Activated CD8-positive, alpha-beta memory T cell treated with anti-CD3 and anti-CD28 coated beads, Interleukin-2, amount 50 U/mL, for 1 hour (primary cell): Measurements from ENCODE around the gene RGS3.

Experiments
- DNase-seq: peaks from one replicate; pipeline ENCODE4 v3.0.0-alpha.2; 2020; ENCODE audit errors: extremely low read depth

RGS3 gene

DNA sequence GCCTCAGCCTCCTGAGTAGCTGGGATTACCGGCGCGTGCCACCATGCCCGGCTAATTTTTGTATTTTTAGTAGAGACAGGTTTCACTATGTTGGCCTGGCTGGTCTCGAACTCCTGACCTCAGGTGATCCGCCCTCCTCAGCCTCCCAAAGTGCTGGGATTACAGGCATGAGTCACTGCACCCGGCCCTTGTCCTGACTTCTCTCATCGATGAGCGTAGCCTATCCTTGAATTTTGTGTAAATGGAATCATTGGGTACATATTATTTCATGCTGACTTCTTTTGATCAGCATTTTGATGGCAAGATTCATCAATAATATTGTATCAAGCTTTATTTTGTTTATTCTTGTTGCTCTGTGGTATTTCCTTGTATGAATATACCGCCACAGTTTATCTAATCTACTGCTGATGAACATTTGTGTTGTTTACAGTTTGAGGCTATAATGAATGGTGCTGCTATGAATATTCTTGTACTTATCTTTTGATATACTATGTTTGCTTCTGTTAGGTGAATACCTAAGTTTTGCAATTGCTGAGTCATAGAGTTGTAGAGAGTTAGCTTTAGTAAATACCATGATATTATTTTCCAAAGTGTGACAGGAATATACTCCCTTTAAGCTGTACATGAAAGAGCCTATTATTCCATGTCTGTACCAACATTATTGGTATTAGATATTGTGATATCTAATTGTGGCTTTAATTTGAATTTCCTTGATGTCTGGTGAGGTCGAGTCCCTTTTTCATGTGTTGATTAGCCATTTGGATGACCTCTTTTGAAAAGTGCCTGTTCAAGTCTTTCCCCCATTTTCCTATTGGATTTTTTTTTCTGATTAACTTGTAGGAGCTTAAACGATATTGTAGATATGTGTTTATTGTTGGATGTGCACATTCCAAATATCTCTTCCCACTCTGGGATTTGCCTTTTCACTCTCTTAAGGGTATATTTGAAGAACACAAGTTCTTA, 107.5 kb downstream of the RGS3 start:
- DNase-seq = no peak

DNA sequence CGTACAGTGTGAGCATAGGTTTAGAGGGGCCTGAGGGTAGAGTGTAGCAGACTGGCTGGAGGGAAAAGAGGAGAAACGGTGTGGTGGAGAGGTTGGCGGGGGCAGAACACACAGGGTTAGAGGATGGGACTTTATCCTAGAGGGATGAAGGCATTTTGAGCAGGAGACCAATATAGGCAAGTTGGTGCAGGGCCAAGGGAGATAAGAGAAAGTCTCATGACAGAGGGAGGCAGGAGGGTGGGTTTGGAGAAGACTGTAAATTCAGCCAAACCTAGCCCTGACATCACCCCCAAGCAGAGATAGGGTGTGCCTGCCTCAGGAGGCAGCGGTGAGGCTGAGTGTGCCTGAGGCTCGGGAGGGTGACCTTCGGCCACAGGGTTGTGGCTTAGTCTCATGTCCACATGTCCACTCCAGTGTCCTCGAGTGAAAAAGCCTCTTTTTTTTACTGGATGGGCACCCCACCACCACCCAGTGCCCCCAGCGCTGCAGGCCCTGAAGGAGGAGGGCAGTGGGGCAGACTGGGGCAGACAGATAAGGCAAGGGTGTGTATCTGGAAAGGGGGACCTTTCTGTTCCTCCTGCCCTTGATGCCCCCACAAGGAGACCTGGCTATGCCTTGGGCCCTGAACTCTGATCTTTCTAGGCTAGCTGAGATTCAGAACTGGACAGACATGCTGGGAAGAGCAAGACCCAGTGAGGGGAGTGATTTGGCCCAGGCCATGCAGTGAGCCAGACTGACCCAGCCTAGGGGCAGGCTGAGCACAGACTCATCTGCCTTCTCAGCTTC, 108.7 kb downstream of the RGS3 start:
- no peak for DNase-seq

DNA sequence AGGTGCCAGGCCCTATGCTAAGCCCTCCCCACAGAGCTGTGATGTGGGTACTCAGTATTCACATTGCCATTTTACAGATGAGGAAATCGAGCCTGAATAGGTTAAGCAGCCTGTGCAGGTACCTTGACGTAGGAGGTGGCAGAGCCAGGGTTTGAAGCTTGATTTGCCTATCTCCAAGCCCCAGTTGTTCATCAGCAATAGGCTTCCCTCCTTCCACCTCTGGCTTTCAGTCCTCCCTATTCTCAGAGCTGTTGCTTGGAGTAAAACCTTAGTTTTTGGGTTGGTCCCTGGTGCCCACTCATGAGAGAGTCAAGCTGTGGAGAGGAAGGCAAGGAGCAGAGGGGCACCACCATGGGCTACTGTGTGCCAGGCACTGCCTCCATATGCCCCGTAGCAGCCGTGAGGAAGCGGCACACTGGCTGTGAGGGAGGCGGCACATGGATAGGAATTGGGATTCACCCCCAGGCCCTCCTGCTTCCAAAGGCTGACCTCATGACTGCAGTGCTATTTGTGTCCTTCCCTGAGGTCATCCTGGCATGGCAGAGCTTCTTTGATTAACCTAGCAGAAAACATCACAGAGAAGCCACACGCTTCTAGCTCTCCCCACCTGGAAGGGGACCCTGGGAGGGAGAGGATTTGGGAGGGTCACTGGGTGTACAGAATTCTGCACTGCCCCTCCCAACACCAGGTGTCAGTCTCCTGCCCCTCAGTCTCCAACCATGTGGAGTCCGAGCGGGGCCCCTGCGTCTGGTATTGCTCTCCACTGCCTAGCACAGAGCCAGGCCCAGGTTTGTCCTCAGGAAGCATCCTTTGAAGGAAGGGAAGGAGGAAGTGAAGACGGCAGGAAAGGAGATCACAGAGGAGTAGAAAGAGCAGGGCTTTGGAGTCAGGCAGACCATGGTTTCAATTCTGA, 109.8 kb downstream of the RGS3 start:
- DNase-seq = no peak

DNA sequence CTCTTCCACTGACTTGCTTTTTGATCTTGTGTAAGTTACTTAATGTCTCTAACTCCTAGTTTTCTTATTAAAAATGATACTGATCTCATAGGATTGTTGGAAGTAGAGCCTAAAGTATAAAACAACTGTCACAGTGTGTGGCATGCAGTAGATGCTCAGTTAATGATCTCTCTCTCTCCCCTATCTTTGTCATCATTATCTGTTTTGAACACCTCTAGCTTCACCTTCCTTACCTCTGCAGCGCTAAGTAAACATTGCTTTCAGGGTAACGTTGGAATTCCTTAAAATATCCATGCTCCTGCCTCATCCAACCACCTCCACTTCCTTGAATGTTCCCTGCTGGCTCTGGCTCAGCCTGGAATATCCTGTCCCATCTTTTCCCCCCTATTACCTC, 110.4 kb downstream of the RGS3 start:
- no peak for DNase-seq

DNA sequence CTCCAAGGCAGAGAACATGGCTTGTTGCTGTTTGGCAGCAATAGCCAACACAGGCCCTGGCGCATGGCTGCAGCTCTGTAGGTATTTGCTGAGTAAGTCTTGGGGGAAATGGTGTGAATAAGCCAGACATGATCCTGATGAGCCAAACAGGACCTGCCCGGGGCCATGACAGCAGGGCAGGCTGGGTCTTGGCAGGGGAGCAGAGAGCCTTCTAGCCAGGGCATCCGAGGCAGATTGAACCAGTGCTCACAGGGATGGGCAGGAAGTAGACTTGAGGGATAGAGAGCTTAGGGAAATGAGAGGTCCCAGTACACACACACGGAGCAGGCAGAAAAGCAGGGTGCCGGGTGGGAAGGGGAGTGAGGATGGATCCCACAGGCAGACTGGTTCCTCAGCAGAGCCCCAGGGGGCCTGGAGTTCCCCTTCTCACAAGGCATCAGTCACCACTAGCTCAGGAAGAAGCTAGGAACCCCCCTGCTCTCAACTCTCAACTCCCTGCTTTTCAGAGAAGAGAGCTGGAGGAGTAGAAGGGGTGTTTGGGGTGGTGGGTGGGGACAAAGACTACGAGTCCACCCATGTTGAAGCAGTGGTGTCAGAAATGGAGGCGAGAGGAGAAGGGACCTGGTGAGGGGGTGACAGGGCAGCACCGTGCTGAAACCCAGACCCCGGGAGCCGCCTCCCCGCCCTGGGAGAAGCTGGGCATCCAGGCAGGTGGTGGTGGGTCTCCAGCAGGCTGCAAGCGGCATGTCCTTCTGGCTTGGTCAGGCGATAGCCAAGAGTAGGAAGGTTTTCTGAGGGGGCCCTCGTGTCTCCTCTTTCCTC, 111.1 kb downstream of the RGS3 start:
- DNase-seq = no peak

DNA sequence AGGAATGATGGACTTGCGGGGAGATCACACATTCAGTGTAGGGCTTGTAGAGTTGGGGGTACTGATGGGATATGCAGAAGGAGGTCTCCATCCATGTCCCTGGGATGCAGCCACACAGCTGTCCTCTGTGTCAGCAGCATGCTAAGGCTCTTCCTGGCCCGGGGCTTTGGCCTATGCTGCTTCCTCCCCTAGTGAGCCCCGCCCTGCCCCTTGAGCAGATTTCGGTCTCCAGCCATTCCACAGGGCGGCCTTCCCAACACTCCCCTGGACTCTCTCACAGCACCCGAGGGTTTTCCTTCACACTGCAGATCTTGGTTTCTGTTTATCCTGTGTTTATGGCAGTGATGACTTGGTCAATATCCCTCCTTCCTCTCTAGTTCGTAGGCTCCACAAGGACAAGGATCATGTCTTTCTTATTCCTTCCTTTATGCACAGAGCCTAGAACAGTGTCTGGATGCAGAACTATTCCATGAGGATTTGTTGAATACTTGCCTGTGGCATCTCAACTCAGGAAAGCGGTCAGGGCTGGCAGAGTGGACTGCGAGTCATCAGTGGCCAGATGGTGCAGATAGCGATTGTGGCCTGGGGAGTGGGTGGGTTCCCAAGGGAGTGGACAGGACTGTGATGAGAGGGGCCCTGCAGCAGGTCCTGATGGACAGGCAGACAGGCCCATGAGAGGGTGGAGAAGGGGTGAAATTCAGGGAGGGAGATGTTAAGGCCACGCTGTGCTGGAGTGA, 114.2 kb downstream of the RGS3 start:
- DNase-seq = no peak

DNA sequence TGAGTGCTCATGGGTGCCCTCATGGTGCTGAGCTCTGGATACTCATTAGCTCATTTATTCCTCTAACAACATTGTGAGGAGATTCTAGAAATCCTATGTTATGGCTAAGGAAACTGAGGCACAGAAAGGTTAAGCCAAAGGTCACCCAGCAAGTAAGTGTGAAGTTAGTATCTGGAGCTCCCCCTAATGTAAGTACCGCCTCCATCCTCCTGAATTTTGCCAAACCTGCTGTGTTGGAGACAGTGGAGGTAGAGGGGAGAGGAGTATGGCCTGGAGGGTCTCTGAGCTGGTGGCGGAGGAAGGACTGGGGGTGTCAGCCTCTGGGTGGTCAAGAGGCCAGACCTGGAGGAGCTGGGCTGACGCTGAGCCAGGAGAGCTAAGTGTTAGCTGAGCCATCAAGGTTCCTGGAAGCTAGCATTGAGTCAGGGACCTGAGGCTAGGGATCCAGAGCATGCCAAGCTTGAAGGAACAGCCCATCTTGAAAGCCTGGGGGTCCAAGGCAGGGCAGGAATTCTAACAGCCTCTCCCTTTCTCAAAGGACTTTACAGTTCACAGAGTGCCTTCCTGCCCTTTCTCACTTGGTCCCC, 114.8 kb downstream of the RGS3 start:
- DNase-seq = no peak

DNA sequence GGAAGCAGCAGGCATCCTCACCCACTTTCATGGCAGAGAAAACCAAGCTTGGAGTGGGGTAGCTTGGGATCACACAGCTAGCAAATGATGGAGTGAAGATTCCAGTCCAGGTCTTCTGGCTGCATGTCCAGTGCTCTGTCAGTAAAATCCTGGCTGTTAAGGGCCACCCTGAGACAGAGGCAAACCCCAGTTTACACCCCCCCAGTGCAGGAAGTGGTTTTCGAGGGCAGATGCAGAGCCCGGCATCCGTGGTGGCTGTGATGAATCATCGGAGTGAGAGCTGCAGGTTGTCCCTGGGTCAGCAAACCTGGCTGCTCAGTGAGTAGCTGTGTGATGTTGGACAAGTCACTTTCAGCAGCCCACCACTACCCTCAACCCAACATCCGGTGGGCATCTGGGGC, 115.4 kb downstream of the RGS3 start:
- DNase-seq = peak; percentile 62

DNA sequence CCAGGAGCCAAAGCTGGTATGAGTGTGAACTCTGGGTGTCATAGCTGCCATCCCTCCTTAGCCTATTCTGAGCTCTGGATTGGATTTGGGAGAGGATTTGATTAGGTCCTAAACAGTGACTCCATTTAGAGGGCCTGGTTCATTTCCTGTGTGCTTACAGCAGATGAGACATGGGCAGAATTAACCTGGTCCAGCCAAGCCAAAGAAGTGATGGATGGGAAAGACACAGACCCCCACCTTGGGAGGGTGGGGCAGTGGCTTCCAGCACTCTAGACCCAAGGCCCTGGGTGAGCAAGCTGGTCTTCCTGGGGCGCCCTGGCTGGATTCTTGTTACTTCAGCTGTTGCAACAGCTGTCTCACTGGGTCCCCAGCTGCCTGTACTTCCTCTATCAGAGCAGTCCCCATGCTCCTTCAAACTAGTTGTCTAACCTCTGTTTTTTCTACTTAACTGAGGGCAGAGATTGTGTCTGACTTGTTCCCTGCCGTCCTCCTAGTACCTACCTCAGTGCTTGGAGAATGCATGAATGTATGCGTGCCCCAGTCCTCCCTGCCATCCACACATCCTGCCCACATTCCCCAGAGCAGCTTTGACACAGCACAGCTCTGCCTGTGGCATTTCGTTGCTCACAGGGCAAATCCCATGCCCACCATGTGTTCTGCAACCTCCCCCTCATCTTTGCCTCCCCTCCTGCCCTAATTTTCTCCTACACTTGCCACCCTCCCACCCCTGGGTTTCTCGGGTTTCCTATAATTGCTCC, 115.9 kb downstream of the RGS3 start:
- DNase-seq = no peak

DNA sequence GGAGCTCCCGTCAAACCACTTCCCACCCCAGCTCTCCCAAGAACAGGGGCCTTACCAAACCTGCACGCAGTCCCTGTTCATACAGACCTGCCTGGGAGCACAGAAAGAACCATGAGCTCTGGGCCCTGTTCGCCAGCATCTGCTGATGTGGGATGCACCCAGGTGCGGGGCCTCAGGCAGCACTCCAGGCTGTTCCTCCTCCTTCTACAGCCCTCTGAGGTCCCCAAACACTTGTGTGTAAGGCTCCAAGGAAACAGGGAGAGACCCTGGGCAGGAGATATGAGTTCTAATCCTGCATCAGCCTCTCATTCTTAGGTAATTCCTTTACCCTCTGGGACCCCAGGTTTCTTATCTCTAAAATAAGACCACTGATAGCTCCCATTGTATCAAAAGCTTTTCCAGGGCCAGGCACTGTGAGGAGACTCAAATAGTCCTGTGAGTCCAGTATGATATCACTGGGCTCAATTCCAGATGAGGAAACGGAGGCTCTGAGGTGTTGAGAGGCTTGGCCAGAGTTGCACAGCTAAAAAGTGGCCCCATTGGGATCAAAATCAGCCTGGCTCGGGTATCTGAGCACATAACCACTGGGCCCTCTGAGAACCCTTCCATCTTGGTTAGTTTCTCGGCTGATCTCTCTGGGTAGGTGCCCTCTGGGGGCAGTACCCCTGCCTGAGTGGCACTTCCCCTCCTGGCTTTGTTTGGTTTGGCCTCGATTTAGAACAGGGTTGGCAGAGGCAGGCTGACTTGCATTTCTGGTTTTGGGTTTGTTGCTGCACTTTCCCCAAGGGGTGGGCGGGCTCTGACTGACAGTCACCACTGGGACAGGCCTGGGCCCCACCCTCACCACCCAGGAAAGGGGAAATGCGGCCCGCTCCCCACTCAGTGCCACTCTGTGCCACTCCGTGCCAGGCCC, 116.8 kb downstream of the RGS3 start:
- no peak for DNase-seq

DNA sequence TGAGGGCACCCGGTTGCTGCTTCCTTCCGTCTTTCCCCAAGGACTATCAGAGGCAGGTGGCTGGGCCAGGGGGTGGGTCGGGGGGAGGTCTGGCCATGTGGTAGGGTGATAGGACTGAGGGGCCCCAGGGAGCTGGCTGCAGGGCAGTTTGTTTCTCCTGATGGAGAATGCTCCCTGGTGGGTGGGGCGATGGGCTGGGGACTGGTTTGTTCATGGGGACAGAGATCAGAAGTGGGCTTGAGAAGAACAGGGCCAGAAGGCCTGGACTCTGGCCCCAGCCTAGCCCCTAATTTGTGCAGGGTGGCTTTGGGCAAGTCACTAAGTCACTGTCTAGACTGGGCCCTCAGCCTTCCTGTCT, 117.4 kb downstream of the RGS3 start:
- DNase-seq = no peak

DNA sequence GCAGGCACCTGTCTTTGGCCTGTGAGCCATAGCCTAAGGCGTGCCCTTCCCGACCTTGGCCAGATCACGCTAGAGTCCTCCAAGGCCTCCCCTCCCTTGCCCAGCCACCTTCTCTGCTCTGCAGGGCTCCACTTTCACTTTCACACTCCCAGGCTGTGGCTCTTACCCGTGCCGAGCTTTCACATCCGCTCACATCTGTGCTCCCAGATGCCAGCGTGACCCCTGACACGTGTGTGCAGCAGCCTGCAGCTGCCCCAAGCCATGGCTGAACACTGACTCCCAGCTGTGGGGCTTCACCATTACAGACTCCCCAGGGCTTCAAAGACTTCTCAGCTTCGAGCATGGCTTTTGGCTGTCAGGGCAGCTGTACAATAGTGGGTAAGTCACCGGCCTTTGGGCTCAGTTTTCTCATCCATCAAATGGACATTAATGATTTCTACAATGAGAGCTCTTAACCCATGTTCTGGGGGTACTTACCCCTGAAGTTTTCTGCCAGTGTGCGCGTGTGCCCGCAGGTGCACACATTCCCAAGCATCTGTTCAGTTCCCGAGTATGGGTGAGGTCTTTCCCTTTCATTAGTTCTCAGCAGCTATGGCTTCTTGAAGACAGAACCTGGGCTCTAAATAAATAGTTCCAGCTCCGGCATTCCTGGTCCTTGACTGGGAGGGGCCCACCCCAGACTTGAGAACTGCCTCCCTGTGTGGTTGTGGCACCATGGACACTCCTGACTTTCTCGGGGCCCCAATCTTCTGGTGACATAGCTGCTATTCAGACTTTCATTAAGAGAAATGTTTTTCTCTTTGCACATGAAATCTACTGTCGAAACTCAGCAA, 118.6 kb downstream of the RGS3 start:
- DNase-seq = peak; percentile 32

DNA sequence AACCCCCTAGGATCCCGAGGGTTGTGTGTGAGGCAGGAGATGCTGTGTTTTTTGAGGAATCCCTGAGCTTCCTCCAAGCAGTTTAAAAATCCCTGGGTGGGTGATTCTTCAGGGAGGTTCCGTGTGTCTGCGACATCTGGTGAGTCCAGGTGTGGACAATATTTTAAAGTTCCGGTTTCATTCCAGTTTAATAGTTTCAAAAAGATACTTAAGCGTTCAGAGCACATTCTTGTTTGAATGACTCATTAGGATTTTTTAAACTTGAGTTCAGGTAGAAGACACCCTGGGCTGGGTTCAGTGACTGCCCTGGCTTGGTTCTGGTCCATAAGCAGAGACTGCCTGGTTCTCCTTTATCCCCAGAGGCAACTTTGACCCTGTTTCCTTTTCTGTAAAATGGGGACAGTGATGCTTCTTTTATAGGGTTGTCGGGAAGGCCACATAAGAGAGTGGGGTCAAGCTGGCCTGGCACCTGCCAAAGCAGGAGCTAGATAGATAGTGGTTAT, 119.2 kb downstream of the RGS3 start:
- no peak for DNase-seq

DNA sequence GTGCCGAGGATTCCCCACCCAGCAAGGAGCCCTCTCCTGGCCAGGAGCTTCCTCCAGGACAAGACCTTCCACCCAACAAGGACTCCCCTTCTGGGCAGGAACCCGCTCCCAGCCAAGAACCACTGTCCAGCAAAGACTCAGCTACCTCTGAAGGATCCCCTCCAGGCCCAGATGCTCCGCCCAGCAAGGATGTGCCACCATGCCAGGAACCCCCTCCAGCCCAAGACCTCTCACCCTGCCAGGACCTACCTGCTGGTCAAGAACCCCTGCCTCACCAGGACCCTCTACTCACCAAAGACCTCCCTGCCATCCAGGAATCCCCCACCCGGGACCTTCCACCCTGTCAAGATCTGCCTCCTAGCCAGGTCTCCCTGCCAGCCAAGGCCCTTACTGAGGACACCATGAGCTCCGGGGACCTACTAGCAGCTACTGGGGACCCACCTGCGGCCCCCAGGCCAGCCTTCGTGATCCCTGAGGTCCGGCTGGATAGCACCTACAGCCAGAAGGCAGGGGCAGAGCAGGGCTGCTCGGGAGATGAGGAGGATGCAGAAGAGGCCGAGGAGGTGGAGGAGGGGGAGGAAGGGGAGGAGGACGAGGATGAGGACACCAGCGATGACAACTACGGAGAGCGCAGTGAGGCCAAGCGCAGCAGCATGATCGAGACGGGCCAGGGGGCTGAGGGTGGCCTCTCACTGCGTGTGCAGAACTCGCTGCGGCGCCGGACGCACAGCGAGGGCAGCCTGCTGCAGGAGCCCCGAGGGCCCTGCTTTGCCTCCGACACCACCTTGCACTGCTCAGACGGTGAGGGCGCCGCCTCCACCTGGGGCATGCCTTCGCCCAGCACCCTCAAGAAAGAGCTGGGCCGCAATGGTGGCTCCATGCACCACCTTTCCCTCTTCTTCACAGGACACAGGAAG, 120.2 kb downstream of the RGS3 start:
- DNase-seq = no peak

DNA sequence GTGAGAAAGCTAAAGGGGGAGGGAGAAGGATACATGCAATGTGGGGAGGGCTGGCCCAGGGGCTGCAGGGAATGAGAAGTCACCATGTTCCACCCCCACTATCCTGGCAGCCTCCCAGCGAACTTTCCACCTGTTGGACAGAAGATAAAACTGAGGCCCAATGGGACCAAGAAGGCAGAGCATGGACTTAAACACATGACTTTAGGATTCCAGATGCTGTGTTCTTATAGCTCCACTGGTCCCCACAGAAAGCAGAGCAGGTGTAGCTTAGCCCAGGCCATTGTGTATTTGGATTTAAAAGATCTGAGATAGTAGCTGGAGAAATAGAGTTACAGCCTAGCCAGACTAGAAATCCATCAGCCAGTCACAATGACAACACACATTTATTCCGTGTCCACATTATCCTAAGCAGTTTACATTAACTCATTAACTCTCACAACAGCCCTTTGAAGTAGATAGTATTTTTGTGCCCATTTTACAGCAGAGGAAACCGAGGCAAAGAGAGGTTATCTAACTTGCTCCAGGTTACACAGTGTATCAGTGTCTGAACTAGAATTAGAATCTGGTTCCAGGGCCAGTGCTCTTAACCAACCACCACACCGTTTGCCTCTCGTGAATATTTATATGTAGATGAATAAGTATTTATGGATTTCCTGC, 121.0 kb downstream of the RGS3 start:
- no peak for DNase-seq

DNA sequence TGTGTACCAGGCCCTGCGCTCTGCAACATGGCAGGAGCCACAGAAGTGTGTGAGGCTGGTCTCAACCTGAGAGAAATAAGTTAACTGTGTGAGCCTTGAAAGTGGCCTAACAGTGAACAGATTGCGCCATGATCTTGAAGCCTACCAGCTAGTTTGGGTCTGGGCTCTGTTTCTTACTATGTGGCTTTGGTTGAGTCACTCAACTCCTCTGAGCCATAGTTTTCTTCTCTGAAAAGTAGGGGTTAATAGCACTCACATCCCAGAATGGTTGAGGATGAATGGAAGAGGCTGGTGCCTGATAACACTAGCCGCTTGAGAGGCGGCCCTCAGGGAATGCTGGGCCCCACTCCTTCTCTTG, 121.5 kb downstream of the RGS3 start:
- no peak for DNase-seq
